ENCODE results near the gene ZGLP1.
A peak's percentile ranks its signal among the peaks of the same experiment; 100 is the strongest.
"Not testable (repeated sequence)": the region's sequence is repeated elsewhere in the genome, so short reads cannot be mapped to it uniquely, and the experiment has no call there.

ZGLP1 gene

GRCh38 chr19:10343495-10343894 lies 33.9 kb upstream of the ZGLP1 start:
- TF ChIP-seq, protein P1, sequence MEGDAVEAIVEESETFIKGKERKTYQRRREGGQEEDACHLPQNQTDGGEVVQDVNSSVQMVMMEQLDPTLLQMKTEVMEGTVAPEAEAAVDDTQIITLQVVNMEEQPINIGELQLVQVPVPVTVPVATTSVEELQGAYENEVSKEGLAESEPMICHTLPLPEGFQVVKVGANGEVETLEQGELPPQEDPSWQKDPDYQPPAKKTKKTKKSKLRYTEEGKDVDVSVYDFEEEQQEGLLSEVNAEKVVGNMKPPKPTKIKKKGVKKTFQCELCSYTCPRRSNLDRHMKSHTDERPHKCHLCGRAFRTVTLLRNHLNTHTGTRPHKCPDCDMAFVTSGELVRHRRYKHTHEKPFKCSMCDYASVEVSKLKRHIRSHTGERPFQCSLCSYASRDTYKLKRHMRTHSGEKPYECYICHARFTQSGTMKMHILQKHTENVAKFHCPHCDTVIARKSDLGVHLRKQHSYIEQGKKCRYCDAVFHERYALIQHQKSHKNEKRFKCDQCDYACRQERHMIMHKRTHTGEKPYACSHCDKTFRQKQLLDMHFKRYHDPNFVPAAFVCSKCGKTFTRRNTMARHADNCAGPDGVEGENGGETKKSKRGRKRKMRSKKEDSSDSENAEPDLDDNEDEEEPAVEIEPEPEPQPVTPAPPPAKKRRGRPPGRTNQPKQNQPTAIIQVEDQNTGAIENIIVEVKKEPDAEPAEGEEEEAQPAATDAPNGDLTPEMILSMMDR (conservative IDR thresholded peaks at IDR 0.05; ENCODE audit: low read depth, low read length) = no peak
- no peak for DNase-seq (ENCODE audit: low read depth)
- H3K4me3 ChIP-seq (ENCODE audit: low read depth, low read length) = no peak overlapping the region

DNA sequence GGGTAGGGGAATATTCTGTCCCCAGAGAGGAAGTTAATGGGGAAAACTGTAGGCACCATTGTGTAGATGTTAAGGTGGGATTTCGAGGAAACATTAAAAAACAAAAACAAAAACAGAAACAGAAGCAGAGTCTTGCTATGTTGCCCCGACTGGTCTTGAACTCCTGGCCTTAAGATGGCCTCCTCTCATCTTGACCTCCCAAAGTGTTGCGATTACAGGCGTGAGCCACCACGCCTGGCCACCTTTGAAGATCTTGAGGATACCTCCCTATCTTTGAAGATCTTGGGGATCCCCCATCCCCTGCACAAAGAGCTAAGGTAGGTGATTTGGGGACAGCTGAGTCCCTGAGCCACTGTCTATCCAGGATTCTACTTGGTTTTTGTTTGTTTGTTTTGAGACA lies 30.4 kb upstream of the ZGLP1 start:
- DNase-seq (ENCODE audit: low read depth) = no peak
- no peak overlapping the region for H3K4me3 ChIP-seq (ENCODE audit: low read depth, low read length)
- TF ChIP-seq, protein P1 (conservative IDR thresholded peaks at IDR 0.05; ENCODE audit: low read depth, low read length) = no peak

DNA sequence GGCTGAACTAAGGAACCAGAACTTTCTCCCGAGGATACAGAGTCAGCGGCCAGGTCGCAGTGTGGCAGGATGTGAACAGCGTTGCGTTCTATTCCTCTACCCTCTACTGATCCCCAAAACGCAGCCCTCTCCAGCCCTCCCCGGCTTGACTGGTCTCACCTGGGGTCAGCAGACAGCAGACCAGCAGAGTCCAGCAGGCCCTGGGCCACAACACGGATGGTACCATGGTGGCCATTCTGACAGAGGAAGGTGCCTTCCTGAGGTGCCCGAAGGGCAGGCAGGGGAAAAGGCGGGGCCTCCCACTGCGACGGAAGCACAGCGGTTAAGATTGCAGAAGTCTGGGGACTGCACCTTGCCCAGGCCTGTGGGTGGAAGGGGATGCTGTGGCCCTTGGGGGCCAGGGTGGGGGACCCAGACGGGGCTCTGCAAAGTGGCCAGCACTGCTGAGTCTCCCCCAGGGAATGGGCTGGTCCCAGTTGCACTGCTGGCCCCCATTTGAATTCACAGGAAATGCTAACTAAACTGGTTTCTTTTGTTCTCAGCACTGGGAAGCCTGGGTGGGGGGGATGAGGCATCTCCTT lies 29.9 kb upstream of the ZGLP1 start, which contains the start of gene ICAM3:
Gene ICAM3 (minus strand): TSS at position 245 of the 581 bp plus-strand sequence. CDS start 10 bp downstream, at position 235.
- DNase-seq (ENCODE audit: low read depth) = no peak
- no peak within 1 kb of the TSS for H3K4me3 ChIP-seq (ENCODE audit: low read depth, low read length)
- TF ChIP-seq, protein P1 (conservative IDR thresholded peaks at IDR 0.05; ENCODE audit: low read depth, low read length) = no peak

GRCh38 chr19:10338940-10339339 lies 29.3 kb upstream of the ZGLP1 start:
- no peak for DNase-seq (ENCODE audit: low read depth)
- TF ChIP-seq, protein P1 (conservative IDR thresholded peaks at IDR 0.05; ENCODE audit: low read depth, low read length) = no peak
- H3K4me3 ChIP-seq (ENCODE audit: low read depth, low read length) = no peak overlapping the region

DNA sequence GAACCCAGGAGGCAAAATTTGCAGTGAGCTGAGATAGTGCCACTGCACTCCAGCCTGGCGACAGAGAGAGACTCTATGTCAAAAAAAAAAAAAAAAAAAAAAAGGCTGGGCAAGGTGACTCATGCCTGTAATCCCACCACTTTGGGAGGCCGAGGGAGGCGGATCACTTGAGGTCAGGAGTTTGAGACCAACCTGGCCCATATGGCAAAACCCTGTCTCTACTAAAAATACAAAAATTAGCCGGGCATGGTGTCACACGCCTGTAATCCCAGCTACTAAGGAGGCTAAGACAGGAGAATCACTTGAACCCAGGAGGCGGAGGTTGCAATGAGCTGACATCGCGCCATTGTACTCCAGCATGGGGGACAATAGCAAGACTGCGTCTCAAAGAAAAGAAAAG lies 27.1 kb upstream of the ZGLP1 start:
- not testable (repeated sequence) for DNase-seq (ENCODE audit: low read depth); H3K4me3 ChIP-seq (ENCODE audit: low read depth, low read length)

- TF ChIP-seq, protein P1 (conservative IDR thresholded peaks at IDR 0.05; ENCODE audit: low read depth, low read length) = no peak
- peak overlapping the region; percentile 72 for H3K4me3 ChIP-seq (ENCODE audit: low read depth, low read length)
- DNase-seq (ENCODE audit: low read depth) = no peak
These were observed 25.9 kb upstream of the ZGLP1 start for GRCh38 chr19:10335352-10335985.

- TF ChIP-seq, protein P1 (conservative IDR thresholded peaks at IDR 0.05; ENCODE audit: low read depth, low read length) = no peak
- peak; percentile 97 for DNase-seq (ENCODE audit: low read depth)
- peak overlapping the region; percentile 72 for H3K4me3 ChIP-seq (ENCODE audit: low read depth, low read length)
These were observed 25.2 kb upstream of the ZGLP1 start for GRCh38 chr19:10334588-10335351.

Data from choroid plexus epithelial cell (primary cell).